ENCODE measurements around the gene CALR3.
A peak's percentile ranks its signal among the peaks of the same experiment; 100 is the strongest.
"Not testable (repeated sequence)": the region's sequence is repeated elsewhere in the genome, so short reads cannot be mapped to it uniquely, and the experiment has no call there.

CALR3 gene, protein sequence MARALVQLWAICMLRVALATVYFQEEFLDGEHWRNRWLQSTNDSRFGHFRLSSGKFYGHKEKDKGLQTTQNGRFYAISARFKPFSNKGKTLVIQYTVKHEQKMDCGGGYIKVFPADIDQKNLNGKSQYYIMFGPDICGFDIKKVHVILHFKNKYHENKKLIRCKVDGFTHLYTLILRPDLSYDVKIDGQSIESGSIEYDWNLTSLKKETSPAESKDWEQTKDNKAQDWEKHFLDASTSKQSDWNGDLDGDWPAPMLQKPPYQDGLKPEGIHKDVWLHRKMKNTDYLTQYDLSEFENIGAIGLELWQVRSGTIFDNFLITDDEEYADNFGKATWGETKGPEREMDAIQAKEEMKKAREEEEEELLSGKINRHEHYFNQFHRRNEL

DNA sequence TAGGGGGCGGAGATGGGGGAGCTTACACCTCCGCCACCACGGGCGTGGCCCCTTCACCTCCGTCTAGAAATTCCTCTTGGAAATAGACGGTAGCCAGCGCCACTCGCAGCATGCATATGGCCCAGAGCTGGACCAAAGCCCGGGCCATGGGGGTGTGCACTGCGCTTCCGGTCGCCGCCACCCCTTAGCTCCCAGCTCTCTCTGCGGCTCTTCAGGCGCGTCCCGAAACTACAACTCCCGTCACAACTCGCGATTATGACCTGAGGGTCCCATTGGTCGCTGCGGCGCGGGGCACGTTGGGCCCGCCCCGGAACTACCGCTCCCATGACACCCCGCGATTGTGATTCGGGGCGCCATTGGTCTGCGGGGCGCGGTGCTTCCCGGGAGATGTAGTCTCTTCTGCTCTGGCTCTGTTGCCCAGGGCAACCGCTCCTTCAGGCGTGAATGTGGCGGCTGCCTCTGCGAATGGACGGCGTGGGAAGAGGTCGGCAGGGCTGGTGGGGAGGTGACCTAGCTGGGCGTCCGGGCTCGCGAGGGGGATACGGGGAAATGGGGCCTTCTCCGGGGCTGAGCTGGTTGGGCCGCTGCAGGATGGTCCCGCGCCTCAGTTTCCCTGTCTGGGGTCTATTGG is at the start of gene CALR3, which contains the start of gene C19orf44:
Gene CALR3, minus strand, starts transcription at position 186 of the 631 bp plus-strand sequence. Its CDS starts 38 bp downstream, at position 148.
Gene C19orf44, plus strand, starts transcription at position 413 of the 631 bp plus-strand sequence. CDS start 4,399 bp downstream, outside the sequence.
- peak; percentile 97 for DNase-seq

DNA sequence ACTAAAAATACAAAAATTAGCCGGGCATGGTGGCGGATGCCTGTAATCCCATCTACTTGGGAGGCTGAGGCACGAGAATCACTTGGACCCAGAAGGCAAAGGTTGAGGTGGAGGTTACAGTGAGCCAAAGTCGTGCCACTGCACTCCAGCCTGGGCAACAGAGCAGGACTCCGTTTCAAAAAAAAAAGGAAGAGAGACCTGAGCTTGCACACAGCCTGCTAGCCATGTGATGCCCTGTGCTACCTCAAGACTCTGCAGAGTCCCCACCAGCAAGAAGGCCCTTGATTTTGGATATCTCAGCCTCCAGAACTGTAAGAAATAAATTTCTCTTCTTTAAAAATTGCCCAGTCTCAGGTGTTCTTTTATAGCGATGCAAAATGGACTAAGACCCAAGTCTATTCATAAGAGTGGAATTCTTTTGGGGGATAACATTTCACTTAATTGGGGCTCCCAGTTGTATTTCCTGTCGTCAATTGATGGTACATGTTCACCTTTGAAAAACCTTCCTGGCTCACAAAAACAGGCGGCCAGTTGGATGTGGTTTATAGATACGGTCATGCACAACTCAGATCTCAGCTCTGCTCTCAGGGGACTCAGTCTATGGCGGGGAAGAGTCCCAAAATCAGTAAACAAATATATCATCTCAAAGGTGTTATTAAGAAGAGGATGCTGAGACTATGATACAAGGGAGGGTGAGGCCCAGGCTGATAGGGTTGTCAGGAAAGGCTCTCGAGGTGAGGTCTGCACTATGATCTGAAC is 48.7 kb upstream of the CALR3 start:
- DNase-seq = no peak

DNA sequence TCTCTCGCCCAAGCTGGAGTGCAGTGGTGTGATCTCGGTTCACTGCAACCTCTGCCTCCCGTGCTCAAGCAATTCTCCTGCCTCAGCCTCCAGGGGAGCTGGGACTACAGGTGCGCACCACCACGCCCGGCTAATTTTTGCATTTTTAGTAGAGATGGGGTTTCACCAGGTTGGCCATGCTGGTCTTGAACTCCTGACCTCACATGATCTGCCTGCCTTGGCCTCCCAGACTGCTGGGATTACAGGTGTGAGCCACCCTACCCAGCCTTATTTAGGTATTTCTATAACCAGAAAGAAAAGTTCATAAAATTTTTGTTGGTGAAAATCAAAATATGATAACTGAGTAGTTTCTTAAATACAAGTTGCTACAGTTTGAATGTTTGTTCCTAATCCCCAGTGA is 47.8 kb upstream of the CALR3 start:
- DNase-seq = not testable (repeated sequence)

DNA sequence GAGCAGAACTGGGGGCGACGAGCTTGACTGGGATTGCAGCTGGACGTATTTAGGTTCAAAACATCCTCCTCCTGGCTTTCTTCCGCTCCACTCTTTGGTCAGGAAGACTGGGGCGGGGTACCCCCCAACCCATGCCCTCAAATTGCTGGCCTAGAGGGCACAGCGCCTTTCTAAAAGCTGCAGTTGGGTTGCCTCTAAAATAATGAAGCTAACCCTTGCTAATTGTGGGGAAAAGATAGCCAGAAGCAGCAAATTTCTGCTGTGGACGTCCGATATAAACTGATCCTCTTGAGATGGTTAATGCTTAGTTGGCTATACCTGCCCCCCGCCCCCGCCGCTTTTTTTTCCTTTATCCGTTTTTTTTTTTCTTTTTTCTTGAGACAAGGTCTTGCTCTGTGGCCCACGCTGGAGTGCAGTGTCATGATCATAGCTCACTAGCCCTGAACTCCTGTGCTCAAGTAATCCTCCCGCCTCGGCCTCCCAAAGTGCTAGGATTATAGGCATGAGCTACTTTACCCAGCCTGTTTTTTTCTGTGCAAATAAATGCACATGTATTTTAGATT is 47.0 kb upstream of the CALR3 start:
- no peak for DNase-seq

DNA sequence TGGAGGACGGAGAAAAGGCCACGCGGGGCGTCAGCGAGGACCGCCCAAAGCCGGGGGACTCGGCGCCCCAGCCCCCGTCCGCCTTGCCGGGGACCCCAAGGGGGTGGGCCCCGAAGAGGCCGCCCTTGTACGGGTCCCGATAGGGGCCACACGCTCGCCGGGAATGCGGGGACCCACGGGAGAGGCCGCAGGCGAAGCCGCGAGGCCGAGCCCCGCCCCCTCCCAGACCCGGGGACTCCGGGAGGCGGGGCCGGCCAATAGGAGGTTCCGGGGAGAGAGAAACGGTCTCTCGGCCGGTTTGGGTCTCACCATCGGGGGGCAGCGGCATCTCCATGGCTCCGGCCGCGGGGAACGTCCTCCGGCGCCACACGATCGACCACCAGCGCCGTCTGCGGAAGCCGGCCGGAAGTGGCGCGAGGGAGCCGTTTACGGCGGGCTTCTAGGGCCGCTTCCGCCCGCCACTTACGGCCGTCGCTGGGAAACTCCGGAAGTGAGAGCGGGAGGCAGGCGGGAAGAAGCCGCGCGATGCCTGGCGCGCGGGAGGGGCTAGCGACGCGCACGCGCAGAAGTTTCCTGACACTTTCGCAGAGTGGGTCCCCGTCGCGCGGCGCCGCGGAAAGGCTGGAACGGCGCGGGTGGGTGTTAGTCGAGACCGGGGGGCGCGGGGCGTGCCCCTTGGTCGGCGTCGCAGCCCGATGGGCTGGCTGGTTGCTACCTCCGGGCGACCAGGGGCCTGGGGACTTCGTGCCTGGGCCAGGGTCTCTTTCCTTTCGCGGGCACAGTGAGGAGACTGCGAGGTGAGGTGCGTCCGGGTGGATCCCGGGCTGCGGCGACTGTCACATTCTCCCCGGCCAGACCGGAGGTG is 46.3 kb upstream of the CALR3 start, which contains the start of gene CHERP:
Gene CHERP, minus strand, starts transcription at position 393 of the 865 bp plus-strand sequence. Its CDS starts 59 bp downstream, at position 334.
- DNase-seq = peak; percentile 96

DNA sequence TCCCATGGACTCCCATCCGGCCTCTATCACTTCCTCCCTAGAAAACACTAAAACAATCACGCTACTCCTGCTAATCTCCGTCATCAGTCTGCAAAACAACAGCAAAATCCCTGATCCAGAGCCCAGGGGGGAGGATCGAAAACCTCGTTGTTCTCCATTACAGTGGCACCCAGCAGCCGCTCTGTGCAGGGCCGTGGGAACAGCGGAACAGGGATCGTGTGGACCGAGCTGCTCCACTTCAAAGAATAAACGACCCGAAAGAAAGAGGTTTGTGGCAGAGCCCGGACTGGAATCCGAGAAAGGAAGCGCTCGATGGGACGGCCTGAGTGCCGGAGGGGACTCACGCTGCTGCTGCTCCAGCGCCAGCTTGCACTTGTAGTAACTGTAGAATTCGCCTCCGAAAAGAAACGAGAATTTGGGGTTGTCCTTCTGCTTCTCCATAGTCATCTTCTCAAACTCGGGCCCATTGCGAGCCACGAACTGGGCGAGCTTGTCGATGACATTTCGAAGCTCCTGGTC is 45.6 kb upstream of the CALR3 start:
- peak; percentile 11 for DNase-seq

DNA sequence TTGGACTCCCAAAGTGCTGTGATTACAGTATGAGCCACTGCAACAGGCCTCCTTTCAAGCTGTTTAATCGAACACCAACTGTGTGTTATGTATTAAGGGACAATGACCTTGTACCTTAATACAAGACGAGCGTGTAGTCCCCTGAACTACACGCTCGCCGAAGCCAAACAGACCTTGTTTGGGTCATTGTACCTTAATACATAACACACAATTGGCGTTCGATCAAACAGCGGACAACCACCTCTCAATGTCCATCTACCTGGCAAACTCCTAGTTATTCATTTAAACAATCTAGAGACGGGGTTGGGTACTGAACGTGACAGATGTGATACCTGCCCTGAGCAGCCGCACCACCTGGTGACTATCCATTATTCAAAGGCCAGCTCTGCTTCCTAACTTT is 45.0 kb upstream of the CALR3 start:
- DNase-seq = no peak

DNA sequence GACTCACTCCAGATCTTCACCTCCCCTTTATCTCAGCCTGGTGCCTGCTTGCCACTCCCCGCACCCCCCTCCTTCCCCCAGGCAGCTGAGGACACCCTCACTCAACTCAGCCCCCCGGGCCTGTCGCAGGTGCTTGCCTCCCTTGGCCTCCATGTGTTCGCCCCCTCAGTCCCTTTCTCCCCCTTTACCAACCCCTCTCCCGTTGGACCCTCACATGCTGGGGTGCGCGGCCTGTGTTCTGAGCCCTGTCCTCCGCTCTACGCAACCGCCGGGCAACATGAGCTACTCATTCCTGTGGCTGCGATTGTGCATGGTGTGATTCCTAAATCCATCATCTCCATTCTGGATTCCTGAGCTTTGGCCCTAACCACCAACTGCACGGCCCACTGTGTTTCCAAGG is 41.1 kb upstream of the CALR3 start:
- no peak for DNase-seq

DNA sequence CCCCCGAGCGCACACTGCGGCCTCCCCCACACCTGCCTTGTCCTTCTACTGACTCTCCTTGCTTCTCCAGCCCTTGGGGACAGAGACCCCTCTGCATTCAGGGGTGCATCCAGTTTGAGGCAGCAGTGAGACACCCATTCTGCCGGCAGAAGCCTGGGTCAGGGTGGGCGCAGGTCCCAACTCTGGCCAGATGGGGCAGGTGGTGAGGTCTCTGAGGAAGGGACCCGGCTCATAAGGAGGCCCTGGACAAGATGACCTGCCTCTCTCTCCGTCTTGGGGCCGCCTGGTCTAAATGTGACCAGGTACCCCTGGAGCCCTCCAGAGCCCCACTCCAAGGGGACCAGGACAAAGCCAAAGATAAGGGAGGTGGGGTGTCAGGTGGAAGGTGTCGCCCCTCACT is 40.2 kb upstream of the CALR3 start:
- no peak for DNase-seq

DNA sequence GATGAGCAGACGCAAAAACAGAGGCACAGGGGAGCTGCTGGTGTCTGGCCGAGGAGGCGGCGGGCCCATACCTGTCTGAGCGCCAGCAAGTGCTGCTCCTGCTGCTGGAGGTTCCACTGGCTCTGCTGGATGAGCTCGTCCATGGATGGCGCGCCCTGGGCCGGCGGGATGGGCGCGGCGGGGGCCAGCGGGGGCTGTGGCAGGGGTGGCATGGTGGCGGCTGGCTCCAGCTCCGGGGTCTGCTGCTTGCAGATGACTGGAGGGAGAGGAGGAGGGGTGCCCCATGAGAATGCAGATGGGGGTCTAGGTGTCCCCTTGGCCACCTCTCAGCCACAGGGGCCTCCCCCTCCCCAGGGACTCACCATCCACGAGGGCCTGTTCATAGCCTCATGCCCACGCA is 39.4 kb upstream of the CALR3 start:
- DNase-seq = no peak

DNA sequence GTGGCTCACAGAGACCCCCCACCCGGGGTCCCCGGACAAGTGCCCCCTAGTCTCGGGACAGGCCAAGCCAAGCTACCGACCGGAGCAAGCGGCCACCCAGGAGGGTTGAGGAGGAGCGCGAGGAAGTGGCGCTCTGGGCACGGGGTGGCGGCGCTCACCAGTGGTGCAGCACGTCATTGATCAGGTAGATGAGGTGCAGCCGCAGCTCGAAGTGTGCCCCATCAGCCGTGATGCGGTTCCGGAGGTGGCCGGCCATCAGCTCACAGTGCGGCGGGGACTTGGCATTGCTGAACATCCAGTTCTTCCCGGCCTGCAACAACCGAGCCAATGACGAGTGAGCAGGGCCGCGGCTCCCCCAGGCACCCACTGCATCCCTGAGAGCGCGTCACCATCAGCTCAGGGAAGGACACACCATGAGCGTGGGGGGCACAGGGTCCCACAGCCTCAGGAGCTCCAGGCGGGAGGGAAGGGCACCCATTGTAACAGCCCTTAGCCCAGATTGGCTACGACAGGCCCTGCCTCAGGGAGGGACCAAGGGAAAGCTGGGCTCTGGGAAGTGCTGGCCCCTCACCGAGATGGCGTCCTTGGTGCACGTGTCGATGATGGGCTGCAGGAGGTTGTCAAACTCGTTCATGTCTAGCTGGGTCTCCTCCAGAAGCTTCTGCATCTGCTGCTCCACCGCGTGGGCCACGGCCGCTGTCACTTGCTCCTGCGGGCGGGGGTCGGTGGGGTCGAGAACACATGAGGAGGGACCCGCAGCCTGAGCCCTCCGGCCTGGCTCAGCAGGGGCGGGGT is 36.7 kb upstream of the CALR3 start:
- no peak for DNase-seq

DNA sequence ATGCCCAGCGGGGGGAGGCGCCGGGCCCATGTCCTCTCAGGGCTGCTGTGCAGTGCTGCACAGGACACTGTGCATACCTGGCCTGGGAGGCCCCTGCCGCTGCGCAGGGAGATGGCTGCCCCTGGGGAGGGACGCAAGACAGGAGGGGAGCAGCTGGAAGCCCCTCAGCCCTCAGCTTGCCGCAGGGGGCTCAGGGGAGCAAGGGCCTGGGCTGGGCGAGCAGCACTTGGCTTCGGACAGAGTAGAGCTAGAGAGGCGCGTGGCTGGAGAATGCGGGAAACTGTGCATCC is 35.4 kb upstream of the CALR3 start:
- no peak for DNase-seq

DNA sequence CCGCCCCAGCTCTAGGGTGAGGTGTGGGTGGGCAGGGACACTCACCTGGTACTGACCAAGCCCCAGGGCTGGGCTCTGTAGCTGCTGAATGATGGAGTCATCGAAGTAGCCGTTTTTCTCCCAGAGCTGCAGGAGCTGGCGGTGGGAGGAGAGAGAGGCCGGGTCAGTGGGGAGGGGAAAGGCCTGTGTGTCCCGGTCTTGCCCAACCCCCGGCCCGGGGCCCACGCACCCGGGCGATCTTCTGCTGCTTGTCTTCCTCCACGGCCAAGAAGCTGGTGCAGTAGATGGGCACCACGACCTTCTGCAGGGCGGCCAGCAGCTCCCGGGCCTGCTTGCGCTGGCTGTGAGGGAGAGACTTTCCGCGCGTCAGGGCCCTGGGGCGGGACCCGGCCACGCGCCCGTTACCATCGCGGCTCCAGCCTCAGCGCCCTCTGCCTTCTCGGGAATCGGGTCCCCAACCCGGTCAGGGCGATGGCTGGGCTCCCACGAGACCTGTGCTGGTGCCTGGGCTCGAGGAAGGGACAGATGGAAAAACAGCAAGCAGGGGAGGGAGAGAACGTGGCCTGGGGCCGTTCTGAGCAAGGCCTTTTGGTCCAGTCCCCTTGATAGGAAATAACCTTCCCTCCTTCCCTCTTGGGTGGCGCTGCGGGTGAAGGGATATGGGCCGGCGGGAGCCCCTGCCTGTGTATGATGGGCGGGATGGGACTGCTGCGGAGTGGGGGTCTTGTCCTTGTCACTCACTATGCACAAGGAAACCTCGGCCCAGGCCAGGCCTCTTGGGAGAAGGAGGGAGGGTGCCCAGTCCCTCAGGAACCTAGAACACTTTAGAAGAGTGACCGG is 34.8 kb upstream of the CALR3 start:
- DNase-seq = no peak

DNA sequence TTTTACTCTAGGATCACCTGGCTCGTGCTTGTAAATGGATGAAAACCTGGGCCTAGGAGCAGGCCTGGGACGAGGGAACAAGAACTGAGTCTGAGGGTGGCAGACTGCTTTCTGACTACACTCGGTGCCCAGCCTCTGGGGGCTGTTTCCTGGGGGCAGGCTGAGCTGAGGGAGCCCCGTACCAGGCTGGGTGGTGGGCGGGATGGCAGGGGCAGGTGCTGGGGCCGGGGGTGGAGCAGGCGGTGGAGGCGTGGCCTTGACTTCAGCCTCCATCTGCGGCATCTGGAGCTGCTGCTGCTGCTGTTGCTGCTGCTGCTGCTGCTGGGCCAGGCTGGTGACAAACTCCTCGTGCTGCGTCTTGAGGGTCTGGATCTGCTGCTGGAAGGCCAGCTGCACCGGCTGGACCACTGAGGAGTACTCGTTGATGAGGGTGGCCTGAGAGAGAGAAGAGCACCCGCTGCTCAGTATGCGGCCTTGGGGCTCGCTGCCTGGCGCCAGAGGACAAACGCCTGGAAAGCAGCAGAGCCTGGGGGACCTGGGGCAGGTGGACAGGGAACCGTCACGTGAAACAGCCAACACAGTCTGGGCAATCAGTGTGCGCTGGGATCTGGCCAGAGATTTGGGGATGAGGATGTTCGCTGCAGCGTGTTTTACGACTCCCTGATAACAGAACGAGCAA is 33.6 kb upstream of the CALR3 start:
- DNase-seq = no peak

DNA sequence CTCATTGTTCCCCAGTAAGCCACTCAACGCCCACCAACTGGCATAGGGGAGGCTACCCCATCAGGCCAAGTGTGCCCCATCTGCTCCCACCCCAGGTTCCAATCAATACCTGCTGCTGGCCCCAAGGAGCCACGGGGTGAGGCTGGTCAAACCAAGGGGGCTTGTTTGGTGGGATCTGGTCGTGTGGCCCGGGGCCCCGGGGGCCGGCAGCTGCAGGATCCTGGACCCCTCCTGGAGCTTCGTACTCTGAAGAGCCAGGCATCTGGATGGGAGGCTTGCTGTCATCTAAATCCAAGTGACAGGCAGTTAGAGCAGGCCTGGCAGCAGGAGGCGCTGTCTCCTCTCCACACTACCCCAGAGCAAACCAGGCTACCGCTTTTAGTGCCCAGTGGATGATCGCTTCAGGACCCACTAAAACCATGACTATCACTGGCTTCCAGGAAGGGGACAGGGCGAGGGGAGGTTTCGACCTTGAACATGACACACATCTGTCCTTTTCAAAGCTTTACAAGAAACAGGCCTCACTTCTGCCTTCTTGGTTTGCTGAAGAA is 32.1 kb upstream of the CALR3 start:
- DNase-seq = peak; percentile 55

DNA sequence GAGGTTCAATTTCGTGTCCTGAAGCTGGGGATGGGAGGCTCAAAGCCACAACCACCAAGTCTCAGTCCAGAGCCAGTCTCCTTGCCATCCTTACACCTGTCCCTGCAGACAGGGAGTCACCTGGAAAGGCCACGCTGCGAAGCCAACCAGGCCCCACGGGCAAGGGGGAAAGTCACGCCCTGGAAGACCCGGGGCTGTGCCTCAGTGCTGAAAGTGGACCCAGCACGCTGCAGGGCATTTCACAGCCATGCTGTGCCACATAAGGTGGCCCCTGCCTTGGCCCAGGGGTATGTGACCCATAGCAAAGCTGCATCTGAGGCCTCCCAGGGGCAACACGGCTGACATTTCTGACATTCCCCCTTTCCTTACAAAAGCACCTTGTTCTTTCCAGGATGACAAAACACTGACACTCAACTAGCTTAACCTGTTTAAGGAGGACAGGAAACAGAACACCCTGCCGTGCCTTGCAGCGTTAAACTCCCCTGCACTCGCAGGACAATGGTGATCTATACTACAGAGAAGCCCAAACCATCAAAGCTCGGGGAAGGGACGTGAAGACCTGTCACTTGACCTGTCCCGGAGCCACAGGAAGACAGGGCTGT is 31.5 kb upstream of the CALR3 start:
- no peak for DNase-seq

DNA sequence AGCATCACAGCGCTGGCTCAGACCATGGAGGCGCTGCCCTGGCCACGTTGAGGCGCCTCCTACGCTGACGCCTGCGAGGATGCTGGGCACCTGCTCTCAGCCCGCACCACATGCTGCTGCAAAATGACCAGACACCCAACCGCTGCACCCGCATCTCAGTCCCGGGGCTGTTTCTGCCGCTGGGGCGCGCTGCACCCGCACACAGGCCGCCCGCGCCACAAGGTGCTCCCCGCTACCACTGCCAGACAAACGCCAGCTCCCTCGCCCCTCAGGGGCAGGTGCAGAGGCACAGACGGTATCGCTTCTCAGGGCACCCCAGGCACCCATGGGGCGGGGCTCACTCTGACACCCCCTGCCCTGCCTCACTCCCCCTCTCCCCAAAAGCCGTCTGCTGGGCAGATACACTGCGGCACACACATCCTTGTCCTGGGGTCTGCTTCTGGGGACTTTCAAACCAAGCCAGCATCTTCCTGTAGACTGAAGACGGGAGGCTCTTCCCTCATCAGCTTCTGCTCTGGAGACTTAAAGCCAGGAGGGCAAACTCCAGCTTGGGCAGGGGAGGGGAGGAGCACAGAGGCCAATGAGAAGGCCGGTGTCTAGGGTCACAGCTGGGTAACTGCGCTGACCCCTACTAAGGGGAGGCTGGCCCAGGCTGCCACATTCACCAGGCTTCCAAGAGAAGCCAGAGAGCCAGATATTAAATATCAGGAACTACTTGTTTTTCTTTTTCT is 29.9 kb upstream of the CALR3 start:
- no peak for DNase-seq

Data from CD4-positive, alpha-beta T cell treated with Interleukin-12 subunit alpha and Interleukin-12 subunit beta, for 1 hour (primary cell).